CD4-positive, alpha-beta T cell treated with Interleukin-2 at 100 ng/mL for 4 hours (primary cell): ENCODE data around the gene PGR.
"Not testable (repeated sequence)": the region's sequence is repeated elsewhere in the genome, so short reads cannot be mapped to it uniquely, and the experiment has no call there.

Source experiments
- DNase-seq: peaks from one replicate; pipeline ENCODE4 v3.0.0-alpha.2; 2020; ENCODE audit warnings: low spot score

Gene PGR

DNA sequence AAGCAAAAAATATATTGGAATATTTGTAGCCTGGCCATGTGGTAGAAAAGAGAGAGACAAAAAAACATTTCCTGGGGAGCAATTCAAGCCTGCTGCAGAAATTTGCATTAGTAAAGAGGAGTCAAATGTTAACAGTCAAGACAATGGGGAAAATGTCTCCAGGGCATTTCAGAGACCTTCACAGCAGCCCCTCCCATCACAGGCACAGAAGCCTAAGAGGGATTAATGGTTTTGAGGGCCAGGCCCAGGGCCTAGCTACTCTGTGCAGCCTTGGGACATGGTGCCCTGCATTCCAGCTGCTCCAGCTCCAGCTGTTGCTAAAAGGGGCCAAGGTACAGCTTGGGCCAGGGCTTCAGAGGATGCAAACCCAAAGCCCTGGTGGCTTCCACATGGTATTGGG lies 46.8 kb downstream of the PGR start:
- DNase-seq: no peak

DNA sequence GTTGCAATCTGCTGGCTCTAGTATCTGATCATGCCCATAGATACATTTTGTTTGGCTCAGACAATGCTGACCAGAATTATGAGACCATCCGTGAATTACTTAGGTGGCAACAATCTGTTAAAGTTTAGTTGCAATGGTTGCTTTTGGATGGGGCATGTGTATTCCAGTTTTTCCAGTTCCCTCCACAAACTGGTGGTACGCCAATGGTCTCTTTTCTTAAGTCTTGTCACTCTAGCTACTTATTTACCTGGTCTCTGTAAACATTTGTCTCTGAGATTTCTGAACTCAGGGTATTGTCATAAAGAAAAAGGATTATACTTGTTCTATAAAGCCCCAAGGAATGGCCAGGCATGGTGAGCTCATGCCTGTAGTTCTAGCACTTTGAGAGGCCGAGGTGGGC lies 65.9 kb downstream of the PGR start:
- DNase-seq: no peak

DNA sequence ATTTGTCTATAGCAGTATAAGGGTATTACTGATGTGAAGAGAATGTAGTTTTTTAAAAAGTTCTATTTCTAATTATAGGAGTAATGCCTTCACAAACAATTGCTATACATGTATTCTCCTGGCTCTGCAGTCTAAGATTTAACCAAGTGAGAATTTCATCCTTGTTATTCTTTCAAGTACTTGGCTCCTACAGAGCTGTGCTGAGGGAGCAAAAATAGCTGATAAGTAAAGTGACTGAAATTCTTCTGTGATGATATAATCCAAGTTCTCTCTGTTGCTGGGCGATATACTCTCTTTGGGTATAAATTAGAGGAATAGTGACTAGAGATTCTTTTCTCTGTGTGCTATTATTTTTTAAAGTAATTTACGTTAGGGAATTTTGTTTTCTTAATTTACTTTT lies 68.0 kb downstream of the PGR start:
- DNase-seq: no peak

DNA sequence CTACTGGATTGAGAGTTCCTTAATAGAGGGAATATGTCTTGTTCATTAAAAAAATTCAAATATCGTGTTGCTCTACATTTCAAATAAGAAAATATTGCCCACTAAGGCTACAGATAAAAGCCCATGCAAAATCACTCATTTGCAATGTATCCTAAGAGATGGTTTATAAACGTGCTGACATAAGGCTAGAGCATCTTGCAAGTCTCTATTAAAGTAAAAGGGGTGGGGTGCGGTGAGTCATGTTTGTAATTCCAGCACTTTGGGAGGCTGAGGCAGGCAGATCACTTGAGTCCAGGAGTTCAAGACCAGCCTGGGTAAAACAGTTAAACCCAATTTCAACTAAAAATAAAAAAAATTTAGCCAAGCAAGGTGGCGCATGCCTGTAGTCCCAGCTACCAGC lies 70.3 kb downstream of the PGR start:
- DNase-seq: no peak

DNA sequence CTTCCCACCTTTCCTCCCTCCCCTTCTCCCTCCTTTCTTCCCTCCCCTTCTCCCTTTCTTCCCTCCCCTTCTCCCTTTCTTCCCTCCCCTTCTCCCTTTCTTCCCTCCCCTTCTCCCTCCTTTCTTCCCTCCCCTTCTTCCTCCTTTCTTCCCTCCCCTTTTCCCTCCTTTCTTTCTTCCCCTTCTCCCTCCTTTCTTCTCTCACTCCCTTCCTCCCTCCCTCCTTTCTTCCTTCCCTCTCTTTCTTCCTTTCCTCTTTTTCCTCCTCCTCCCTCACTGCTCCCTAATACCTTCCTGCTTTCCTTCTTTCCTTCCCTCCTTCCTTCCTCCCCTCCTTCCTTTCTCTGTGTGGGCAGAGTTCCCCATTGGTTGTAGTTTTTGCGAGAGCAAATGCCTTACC lies 76.1 kb downstream of the PGR start:
- no peak for DNase-seq

DNA sequence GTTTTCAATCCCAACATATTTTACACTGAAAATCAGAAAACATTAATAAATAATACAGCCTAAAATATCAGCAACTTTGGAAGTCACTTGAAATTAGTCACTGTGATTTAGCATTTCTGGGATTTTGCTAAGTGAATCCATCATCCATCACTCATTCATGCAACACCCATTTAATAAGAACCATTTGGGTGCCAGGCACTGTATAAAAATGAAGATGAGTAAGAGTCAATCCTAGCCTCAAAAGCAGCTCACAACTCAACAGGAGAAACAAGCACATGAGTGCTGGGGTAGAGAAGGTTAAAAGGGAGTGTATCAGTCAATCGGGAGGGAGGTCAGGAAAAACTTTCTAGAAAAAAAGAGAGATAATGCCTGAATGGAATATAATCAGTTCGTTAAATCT lies 77.9 kb downstream of the PGR start:
- no peak for DNase-seq

DNA sequence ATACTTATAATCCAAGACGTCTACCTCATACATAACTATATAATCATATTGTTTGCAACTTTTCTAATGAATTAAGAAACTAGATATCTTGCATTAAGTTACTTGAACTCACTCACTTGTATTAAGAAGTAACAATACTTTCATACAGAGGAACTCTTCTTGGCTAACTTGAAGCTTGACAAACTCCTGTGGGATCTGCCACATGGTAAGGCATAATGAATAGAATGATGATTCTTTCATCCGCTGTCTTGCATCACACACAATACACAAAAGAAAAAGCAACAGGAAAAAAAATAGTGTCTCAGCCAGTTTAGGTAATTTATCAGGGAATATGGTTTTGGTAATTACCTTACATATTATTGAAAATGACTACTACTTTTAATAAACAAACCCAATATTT lies 79.8 kb downstream of the PGR start:
- no peak for DNase-seq

DNA sequence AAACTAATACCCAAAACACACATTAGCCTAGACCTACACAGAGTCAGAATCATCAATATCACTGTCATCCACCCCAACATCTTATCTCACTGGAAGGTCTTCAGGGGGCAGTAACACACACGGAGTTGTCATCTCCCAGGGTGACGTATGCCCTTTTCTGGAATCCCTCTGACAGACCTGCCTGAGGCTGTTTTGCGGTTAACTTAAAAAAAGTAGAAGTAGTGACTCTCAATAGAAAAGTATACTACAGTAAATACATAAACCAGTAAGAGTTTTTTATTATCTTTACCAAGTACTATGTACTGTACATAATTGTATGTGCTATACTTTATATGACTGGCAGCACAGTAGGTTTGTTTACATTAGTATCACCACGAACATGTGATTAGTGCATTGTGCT lies 80.5 kb downstream of the PGR start:
- no peak for DNase-seq

DNA sequence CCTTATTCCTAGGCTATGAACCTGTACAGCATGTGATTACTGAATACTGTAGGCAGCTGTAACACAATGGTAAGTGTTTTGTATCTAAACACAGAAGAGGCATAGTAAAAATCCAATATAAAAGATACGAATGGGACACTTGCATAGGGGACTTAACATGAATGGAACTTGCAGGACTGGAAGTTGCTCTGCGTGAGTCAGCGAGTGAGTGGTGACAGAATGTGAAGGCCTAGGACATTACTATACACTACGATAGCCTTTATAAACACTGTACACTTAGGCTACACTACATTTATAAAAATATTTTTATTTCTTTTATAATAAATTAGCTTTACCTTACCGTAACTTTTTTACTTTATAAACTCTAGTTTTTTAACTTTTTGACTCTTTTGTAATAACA lies 81.1 kb downstream of the PGR start:
- no peak for DNase-seq

DNA sequence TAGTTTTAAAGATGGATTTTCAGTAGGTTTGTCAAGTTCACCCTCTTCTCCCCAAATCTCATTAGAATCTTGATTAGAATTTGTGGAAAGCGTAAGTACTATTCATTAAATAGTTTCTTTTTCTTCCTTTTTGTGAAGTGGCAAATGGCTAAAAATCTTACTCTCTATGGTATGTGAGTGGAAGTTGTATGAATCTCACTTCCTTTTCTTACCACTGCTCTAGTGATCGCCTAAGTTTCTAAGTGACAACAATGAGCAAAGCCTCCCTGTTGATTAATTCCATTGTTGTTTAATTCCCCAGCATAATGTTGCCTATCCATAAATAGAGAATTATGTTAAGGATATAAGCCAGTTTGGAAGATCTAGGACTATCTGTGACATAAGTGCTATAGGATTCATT lies 82.7 kb downstream of the PGR start:
- no peak for DNase-seq

DNA sequence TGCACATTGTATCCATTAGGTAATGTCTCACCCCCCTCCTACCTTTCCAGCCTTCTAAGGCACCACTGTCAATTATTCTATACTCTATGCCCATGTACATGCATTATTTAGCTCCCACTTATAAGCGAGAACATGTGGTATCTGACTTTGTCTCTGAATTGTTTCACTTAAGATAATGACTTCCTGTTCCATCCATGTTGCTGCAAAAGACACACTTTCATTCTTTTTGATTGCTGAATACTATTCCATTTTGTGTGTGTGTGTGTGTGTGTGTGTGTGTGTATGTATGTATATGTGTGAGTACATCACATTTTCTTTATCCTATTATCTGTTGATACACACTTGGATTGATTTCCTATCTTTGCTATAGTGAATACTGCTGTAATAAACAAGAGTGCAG lies 84.2 kb downstream of the PGR start:
- DNase-seq: no peak

DNA sequence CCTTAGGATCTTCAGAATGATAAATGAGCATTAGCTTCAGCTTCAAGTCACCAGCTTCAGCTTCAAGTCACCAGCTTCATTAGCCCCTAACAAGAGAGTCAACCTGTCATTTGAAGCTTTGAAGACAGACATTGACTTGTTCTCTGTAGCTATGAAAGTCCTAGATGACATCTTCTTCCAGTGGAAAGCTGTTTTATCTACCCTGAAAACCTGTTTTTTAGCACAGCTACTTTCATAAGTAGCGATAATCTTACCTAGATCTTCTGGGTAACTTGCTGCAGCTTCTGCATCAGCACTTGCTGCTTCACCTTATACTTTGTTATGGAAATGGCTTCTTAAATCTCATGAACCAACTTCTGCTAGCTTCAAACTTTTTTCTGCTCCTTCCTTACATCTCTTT lies 85.7 kb downstream of the PGR start:
- no peak for DNase-seq

DNA sequence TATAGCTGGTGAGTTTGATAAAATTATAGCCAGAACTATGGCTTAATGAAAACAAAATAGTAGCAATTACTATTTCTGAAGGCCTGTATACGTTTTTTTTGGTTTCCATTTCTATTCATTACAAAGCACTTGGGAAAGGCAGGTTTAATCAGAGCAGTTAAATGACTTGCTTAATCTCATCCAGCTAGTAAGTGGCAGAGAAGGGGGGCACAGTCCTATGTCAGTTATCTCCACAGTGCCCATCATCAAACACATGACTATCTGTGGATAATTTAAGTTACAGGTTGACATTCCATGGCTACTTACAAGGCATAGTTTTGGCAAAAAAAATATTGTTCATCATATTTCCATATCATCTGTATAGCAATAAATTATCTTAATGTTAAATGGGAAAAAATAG lies 93.7 kb downstream of the PGR start:
- DNase-seq: no peak

DNA sequence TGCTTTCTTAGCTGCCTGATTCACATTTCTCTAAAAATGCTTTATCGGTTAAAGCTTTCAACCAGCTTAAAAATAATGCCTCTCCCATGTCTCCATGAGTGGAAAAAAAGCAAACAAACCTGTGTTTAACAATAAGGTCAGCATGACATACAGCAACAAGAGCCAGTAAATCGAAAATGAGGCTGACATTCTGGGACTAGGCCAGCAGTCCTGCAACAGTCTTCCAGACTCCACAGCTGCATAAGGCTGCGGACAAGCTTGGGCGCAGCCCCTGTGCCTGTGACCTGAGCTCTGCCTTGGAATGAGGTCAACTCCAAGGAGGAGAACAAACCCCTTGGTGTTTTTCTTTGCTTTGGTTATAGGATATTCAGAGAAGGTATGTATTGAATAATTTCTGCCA lies 95.5 kb downstream of the PGR start:
- no peak for DNase-seq

DNA sequence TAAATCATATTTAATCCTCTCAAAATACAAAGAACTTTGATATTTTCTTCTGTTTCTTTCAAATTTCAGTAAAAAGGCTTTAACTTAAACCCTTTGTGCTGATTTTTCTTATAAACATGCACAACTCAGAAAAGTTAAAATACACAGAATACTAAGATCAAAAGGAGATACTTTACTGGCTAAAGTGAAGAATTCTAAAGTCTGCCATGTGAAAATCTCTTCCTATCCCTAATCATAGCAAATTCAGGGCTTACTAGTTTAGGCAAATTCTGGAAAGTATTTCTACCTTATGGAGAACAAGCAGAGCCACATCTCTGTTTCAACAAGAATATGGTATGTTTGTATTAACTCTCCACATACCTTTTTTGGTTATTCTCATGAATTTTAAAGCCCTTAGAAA lies 96.6 kb downstream of the PGR start:
- no peak for DNase-seq

DNA sequence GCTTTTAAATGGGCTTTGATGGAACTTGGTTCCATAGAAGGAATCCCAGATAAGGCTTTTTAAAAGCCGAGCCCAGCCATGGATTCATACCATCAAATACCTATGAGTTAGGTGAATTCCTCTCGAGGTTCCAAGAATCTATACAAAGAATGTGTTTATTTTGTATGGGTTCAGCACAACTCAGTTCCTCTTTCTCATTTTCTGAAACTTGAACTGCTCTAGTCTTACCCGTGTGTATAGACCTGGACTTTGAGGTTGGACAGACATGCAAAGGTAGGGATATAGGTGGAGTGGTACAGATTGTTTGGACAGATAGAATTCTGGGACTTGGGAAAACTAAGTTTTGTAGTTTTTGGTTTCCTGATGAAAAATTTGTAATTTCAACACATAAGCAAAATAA lies 97.9 kb downstream of the PGR start:
- no peak for DNase-seq

DNA sequence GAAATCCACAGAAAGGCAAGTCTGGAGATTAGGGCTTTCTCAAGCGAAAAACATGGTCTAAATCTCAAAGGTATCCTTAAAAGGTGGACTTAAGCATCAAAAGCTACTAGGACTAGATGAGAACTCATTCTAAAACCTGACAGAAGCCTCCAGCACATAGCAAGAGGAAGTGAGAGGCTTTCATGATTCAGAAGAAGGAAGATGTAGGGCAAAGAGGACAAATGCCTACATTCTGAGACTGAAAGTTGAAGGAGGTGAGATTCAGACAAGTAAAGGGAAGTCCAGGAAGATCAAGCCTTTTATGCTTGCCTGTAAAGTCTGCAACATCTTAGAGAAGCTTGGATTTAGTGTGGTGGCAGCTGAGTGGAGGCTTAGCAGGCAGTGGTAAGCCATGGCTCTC lies 98.9 kb downstream of the PGR start:
- DNase-seq: no peak

DNA sequence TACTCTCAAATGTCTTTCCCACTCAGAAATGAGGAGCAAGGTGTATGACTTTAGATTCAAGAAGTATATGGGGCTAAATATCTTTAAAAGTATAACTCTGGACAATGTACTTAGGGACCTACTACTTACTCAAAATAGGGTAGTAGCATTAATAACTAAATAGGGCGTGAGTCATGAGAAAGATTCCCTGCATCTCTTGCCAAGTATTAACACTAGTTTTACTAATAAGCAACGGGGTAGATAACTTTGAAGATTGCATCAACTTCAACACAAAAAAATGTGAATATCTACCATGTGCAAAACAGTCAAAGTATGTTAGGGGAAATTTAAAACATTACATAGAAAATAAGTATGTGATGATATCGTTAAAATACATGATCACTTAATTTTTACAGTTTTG lies 99.6 kb downstream of the PGR start:
- DNase-seq: no peak

DNA sequence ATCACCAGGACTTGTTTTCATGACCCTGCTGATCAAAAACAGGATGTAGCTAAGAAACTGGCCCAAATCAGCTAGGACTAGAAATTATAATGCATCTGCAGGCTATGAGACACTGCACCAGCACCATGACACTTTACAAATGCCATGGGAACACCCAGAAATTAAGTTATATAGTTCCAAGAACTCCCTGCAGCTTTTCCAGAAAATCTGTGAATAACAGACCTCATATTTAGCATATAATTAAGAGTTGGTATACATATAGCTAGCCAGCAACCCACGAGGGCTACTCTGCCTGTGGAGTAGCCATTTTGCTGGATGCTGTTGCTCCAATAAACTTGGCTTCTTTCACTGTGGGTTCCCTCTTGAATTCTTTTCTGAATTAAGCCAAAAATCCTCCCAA lies 101.0 kb downstream of the PGR start:
- DNase-seq: no peak

DNA sequence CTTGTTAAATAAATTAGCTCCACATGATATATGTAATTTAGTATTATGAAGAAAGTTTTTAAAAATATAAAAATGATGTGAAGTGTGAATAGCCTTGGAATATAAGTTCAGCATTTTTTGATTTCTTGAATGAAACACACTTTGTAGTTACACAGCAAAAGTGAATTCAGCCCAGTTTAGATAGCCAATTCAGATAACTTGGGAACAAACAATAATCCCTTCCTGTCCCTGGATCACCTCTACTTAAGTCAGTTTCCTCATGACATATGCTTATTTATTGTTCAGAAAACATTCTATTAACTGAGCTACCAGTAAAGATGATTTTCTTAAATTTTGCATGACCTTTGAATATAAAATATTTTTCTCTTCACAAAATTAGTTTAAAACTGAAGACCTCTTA lies 107.4 kb downstream of the PGR start:
- no peak for DNase-seq

DNA sequence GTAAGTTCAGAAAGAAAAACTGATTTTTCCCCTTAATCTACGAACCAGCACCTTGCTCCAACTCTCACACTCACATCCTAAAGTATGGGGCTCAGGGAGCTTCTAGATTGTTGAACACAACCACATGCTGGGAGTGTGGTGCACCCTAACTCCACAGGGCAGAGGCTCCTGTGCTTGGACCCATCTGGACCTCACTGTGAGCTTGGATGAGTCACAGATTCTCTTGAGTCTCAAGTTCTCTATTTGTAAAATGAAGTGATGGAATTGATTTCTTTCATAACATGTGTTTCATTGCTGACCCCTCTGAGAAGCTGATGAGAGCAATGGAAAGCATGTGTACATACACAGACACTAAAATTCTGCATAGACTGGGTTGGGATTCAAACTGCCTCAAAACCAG lies 109.7 kb downstream of the PGR start:
- DNase-seq: no peak

DNA sequence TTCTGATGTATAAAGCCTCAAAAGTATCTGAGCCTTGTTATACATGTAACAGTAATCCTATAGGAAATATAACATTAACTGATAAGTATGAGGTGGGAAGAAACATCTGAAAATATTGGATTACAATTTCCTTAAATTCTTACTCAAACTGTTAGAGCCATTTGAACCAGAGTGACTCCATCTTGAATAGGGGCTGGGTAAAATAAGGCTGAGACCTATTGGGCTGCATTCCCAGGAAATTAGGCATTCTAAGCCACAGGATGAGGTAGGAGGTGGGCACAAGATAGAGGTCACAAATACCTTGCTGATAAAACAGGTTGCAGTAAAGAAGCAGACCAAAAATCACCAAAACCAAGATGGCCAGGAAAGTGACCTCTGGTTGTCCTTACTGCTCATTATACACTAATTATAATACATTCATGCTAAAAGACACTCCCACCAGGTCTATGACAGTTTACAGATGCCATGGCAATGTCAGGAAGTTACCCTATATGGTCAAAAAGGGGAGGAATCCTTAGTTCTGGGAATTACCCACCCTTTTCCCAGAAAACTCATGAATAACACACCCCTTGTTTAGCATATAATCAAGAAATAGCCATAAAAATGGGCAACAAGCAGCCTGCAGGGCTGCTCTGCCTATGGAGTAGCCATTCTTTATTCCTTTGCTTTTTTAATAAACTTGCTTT lies 114.9 kb downstream of the PGR start:
- no peak for DNase-seq

DNA sequence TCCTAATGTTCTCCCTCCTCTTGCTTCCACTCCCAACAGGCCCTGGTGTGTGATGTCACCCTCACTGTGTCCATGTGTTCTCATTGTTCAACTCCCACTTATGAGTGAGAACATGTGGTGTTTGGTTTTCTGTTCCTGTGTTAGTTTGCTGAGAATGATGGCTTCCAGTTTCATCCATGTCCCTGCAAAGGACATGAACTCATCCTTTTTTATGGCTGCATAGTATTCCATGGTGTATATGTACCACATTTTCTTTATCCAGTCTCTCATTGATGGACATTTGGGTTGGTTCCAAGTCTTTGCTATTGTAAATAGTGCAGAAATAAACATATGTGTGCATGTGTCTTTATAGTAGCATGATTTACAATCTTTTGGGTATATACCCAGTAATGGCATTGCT lies 115.9 kb downstream of the PGR start:
- not testable (repeated sequence) for DNase-seq

DNA sequence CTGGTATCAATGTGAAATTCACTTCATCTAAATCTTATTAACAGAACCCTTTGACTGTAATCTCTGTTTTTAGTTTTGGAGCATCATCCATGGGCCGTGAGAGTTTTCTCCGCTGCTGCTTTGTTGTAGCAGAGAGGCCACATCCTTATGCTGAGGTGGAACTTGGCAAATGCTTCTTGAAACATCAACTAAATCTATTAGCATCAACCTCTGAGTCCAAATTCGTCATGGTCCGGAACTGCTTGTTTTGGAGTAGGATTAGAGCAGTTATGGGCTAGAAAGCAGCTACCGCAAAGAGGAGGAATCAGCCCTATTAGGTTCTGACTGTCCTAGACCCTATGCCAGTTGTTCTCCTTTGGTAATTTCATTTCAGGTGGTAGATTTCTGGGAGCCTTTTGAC lies 117.7 kb downstream of the PGR start:
- DNase-seq: no peak

DNA sequence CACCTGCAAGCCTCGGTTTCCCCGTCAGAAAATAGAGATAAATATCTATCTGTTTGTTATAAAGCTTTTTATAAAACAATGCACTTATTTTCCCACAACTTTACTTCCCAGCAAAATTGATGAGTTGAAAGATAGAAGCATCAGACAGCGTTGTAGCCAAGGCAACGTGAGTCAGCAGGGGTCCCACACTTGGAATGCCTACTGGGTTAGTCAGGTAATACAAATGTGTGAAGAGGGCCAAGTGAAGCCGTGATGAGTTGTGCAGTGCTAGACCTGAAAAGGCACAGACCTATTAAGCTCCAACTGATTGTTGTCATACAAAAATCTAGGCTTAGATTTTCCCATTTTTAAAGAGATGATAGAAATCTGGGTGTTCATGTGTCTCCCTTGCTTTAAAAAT lies 118.7 kb downstream of the PGR start:
- no peak for DNase-seq
